ENCODE results near the gene GFPT2.

- TF ChIP-seq, protein P1, sequence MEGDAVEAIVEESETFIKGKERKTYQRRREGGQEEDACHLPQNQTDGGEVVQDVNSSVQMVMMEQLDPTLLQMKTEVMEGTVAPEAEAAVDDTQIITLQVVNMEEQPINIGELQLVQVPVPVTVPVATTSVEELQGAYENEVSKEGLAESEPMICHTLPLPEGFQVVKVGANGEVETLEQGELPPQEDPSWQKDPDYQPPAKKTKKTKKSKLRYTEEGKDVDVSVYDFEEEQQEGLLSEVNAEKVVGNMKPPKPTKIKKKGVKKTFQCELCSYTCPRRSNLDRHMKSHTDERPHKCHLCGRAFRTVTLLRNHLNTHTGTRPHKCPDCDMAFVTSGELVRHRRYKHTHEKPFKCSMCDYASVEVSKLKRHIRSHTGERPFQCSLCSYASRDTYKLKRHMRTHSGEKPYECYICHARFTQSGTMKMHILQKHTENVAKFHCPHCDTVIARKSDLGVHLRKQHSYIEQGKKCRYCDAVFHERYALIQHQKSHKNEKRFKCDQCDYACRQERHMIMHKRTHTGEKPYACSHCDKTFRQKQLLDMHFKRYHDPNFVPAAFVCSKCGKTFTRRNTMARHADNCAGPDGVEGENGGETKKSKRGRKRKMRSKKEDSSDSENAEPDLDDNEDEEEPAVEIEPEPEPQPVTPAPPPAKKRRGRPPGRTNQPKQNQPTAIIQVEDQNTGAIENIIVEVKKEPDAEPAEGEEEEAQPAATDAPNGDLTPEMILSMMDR (IDR thresholded peaks at IDR 0.05): no peak
- TF ChIP-seq POLR2A (IDR thresholded peaks at IDR 0.05): no peak
Observed at GRCh38 chr5:180324601-180324950, 28.6 kb downstream of the GFPT2 start.
